ENCODE data around the gene TMEM204. TPM values are rescaled to one million over a fixed set of nuclear protein-coding genes. Genes with fewer than 3 reads are reported as not detected.

TMEM204 gene
- total RNA-seq, 2 donors from 2014 or later: 35.1 to 42.2 TPM

- DNase-seq (ENCODE audit: low spot score): no peak
- no peak overlapping the region for H3K27ac ChIP-seq
- TF ChIP-seq CTCF (IDR thresholded peaks at IDR 0.05): no peak
- no peaks in the 10 kb centered on the region for H3K27me3 ChIP-seq
- peaks cover 47% of the 10 kb centered on the region for H3K36me3 ChIP-seq
- no peaks in the 10 kb centered on the region for H3K9me3 ChIP-seq
- H3K4me3 ChIP-seq: no peak overlapping the region
- no peaks in the 10 kb centered on the region for H3K4me1 ChIP-seq
Observed at GRCh38 chr16:1557576-1557975, 24.1 kb downstream of the TMEM204 start.

GRCh38 chr16:1559446-1559975 lies 26.0 kb downstream of the TMEM204 start:
- TF ChIP-seq CTCF (IDR thresholded peaks at IDR 0.05): no peak
- Histone ChIP-seq H3K4me1 (no peaks in the 10 kb centered on the region), H3K36me3 (peaks cover 43% of the 10 kb centered on the region), H3K27me3 (no peaks in the 10 kb centered on the region), H3K27ac (no peak overlapping the region), H3K4me3 (no peak overlapping the region), H3K9me3 (no peaks in the 10 kb centered on the region)
- DNase-seq (ENCODE audit: low spot score): no peak

- Histone ChIP-seq H3K27me3 (no peaks in the 10 kb centered on the region), H3K4me3 (no peak overlapping the region), H3K4me1 (no peaks in the 10 kb centered on the region), H3K27ac (no peak overlapping the region), H3K9me3 (no peaks in the 10 kb centered on the region), H3K36me3 (peaks cover 38% of the 10 kb centered on the region)
- DNase-seq (ENCODE audit: low spot score): no peak
- no peak for TF ChIP-seq CTCF (IDR thresholded peaks at IDR 0.05)
Observed at GRCh38 chr16:1560153-1560552, 26.7 kb downstream of the TMEM204 start.

GRCh38 chr16:1560866-1561265 lies 27.4 kb downstream of the TMEM204 start:
- Histone ChIP-seq H3K4me1 (no peaks in the 10 kb centered on the region), H3K36me3 (peaks cover 31% of the 10 kb centered on the region), H3K27me3 (no peaks in the 10 kb centered on the region), H3K9me3 (no peaks in the 10 kb centered on the region), H3K27ac (no peak overlapping the region), H3K4me3 (no peak overlapping the region)
- DNase-seq (ENCODE audit: low spot score): no peak
- TF ChIP-seq CTCF (IDR thresholded peaks at IDR 0.05): no peak

GRCh38 chr16:1561266-1561665 lies 27.8 kb downstream of the TMEM204 start:
- TF ChIP-seq CTCF (IDR thresholded peaks at IDR 0.05): no peak
- no peak for DNase-seq (ENCODE audit: low spot score)
- no peak overlapping the region for H3K27ac ChIP-seq
- no peaks in the 10 kb centered on the region for H3K27me3 ChIP-seq
- H3K4me3 ChIP-seq: no peak overlapping the region
- no peaks in the 10 kb centered on the region for H3K9me3 ChIP-seq
- peaks cover 27% of the 10 kb centered on the region for H3K36me3 ChIP-seq
- H3K4me1 ChIP-seq: no peaks in the 10 kb centered on the region

- Histone ChIP-seq H3K4me1 (no peaks in the 10 kb centered on the region), H3K4me3 (no peak overlapping the region), H3K36me3 (peaks cover 24% of the 10 kb centered on the region), H3K9me3 (no peaks in the 10 kb centered on the region), H3K27me3 (no peaks in the 10 kb centered on the region), H3K27ac (no peak overlapping the region)
- TF ChIP-seq CTCF (IDR thresholded peaks at IDR 0.05): no peak
- DNase-seq (ENCODE audit: low spot score): no peak
Observed at GRCh38 chr16:1561836-1562235, 28.4 kb downstream of the TMEM204 start.

All from right atrium auricular region (tissue), 2 donors.